ENCODE results near the gene GRK1.

DNA sequence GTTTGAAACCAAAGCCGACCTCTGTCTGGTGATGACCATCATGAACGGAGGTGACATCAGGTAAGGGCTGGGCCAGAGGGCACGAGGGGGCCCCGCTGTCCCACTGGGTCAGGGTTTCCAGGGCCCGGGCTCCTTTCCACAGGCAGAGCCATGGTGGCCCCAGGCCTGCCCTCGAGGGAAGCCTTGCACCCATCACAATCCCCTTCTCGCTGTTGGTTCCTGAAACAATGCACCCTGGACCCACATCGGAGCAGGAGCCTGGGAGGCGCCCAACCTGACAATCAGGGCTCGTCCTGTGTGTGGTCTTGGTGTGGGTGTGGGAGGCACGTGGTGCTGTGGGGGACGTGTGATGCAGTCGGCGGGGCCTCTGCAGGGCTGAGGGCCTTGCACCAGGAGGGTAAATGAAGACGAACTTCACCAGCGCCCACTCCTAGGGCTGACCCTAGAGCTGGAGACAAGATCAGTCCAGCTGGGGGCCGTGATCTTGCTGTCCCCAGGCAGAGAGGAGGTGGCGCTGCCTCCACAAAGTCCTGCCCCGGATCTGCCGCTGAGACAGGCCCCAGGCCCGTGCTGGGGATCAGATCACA is 2.8 kb downstream of the GRK1 start:
- TF ChIP-seq, protein P1, sequence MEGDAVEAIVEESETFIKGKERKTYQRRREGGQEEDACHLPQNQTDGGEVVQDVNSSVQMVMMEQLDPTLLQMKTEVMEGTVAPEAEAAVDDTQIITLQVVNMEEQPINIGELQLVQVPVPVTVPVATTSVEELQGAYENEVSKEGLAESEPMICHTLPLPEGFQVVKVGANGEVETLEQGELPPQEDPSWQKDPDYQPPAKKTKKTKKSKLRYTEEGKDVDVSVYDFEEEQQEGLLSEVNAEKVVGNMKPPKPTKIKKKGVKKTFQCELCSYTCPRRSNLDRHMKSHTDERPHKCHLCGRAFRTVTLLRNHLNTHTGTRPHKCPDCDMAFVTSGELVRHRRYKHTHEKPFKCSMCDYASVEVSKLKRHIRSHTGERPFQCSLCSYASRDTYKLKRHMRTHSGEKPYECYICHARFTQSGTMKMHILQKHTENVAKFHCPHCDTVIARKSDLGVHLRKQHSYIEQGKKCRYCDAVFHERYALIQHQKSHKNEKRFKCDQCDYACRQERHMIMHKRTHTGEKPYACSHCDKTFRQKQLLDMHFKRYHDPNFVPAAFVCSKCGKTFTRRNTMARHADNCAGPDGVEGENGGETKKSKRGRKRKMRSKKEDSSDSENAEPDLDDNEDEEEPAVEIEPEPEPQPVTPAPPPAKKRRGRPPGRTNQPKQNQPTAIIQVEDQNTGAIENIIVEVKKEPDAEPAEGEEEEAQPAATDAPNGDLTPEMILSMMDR (IDR thresholded peaks at IDR 0.05; ENCODE audit: low read depth, low read length), result no peak
- no peak for TF ChIP-seq POLR2A (IDR thresholded peaks at IDR 0.05; ENCODE audit: extremely low read depth, insufficient read length)

Data from NB4 (cell line).